ENCODE data around the gene SRGAP1. TPM values are rescaled to one million over a fixed set of nuclear protein-coding genes. Genes with fewer than 3 reads are reported as not detected.

The SRGAP1 gene
- total and polyA plus RNA-seq, 8 donors: 0.70 to 37.9 (median 9.8) TPM

- Histone ChIP-seq H3K4me1 (peaks cover 0 to 24% (median 2%) of the 10 kb centered on the region in 4 donors), H3K27me3 (no peaks in the 10 kb centered on the region), H3K4me3 (no peak overlapping the region), H3K36me3 (no peaks in the 10 kb centered on the region), H3K27ac (no peak overlapping the region), H3K9me3 (no peaks in the 10 kb centered on the region)
- WGBS, 5 donors: 90 to 97% (median 94%) methylated on average over 2 of the region's 2 CpGs
- DNase-seq: no peak
- intact Hi-C loops (cut with DNase I; ENCODE audit: low total_unique reads): no loop called here
- TF ChIP-seq POLR2AphosphoS5 (IDR thresholded peaks at IDR 0.05) (no peak), EP300 (IDR thresholded peaks at IDR 0.05) (no peak), POLR2A (IDR thresholded peaks at IDR 0.05) (no peak), CTCF (IDR thresholded peaks at IDR 0.05) (no peak)
These were observed 122.1 kb downstream of the SRGAP1 start for GRCh38 chr12:63966606-63966975.

DNA sequence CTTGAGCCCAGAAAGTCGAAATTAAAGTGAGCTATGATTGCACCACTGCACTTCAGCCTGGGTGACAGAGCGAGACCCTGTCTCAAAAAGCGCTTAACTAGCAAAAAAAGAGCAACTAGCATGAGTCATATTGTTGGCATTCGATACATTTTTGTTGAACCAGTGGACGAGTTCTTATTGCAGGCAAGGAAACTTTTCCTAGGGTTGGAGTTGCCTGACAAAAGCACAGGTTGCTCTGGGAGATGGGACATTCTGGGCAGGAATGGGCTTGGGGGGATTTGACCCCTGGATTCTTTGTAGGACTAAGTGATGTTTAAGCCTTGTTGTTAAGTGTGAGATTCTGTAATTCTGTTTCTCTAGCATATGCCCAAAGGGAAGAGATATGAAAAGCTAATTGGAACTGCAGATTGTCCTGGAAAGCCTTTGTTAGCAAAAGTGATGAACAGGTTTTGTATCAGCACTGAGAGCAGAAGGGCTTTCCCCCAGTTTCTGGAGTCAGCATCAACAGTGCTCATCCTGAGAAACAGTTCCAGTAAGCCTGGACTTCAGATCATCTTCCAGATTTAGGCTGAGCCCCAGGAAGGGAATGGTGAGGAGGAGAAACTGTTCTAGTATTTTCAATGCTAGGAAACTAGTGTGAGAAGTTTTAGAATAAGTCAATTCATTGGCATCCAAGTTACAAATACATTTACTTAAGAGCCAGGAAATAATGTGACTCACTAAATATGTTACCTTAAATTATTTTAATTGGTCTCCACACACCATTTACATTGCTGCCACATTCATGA, 123.1 kb downstream of the SRGAP1 start:
- intact Hi-C loops (cut with DNase I; ENCODE audit: low total_unique reads): no loop called here
- Histone ChIP-seq H3K27me3 (no peaks in the 10 kb centered on the region), H3K9me3 (no peaks in the 10 kb centered on the region), H3K27ac (no peak overlapping the region), H3K4me3 (no peak overlapping the region), H3K36me3 (no peaks in the 10 kb centered on the region), H3K4me1 (peaks cover 0 to 24% (median 2%) of the 10 kb centered on the region in 4 donors)
- no peak for DNase-seq
- WGBS, 5 donors: 75 to 93% (median 87%) methylated on average over 5 of the region's 5 CpGs
- TF ChIP-seq POLR2AphosphoS5 (IDR thresholded peaks at IDR 0.05) (no peak), POLR2A (IDR thresholded peaks at IDR 0.05) (no peak)

- H3K4me3 ChIP-seq: no peak overlapping the region
- 84 to 95% (median 94%) methylated on average over 5 to 6 of the region's 6 CpGs for whole genome bisulfite sequencing, 5 donors
- no peak for DNase-seq
- no peak overlapping the region for H3K27ac ChIP-seq
- H3K36me3 ChIP-seq: no peaks in the 10 kb centered on the region
- TF ChIP-seq POLR2A (IDR thresholded peaks at IDR 0.05): no peak
- no peak for TF ChIP-seq EP300 (IDR thresholded peaks at IDR 0.05)
- no peak for TF ChIP-seq POLR2AphosphoS5 (IDR thresholded peaks at IDR 0.05)
- no peak for TF ChIP-seq CTCF (IDR thresholded peaks at IDR 0.05)
- H3K27me3 ChIP-seq: no peaks in the 10 kb centered on the region
- H3K9me3 ChIP-seq: no peaks in the 10 kb centered on the region
- intact Hi-C loops (cut with DNase I; ENCODE audit: low total_unique reads): no loop called here
- H3K4me1 ChIP-seq: peaks cover 0 to 21% (median 2%) of the 10 kb centered on the region in 4 donors
These were observed 124.2 kb downstream of the SRGAP1 start for GRCh38 chr12:63968673-63969072.

DNA sequence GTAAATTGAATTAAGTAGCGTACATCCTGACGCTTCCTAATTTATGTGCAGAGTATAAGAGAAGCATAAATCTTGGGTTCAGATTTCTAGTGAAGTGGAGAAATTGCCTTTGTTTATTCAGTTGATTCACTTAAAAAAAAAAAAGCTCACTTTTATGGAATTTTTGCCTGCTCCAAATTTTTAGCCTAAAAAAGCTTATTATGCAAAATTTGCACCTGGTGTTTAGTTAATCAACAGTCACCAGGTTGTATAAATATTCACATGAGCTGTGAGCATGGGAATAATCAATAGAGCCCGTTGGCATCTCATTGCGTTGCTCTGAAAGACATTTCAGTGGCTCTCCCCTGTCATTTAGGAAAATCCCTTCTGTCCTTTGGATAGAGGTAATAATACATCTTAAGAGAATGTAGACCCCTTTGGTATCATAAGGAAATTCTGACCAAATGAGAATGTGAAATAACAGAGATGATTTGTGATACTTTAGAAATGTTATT, 132.4 kb downstream of the SRGAP1 start:
- no peak for DNase-seq
- intact Hi-C loops (cut with DNase I; ENCODE audit: low total_unique reads): no loop called here
- H3K36me3 ChIP-seq: no peaks in the 10 kb centered on the region
- TF ChIP-seq CTCF (IDR thresholded peaks at IDR 0.05) (no peak), POLR2AphosphoS5 (IDR thresholded peaks at IDR 0.05) (no peak), EP300 (IDR thresholded peaks at IDR 0.05) (no peak), POLR2A (IDR thresholded peaks at IDR 0.05) (no peak)
- H3K27ac ChIP-seq: no peak overlapping the region
- WGBS, 5 donors: 80 to 97% (median 89%) methylated on average over 4 of the region's 4 CpGs
- no peaks in the 10 kb centered on the region for H3K27me3 ChIP-seq
- H3K9me3 ChIP-seq: no peaks in the 10 kb centered on the region
- no peak overlapping the region for H3K4me3 ChIP-seq
- H3K4me1 ChIP-seq: no peaks in the 10 kb centered on the region

- no peak for TF ChIP-seq EP300 (IDR thresholded peaks at IDR 0.05)
- TF ChIP-seq CTCF (IDR thresholded peaks at IDR 0.05): no peak
- no peak for TF ChIP-seq POLR2A (IDR thresholded peaks at IDR 0.05)
- TF ChIP-seq POLR2AphosphoS5 (IDR thresholded peaks at IDR 0.05): no peak
- WGBS, 5 donors: 80 to 88% (median 81%) methylated on average over 4 of the region's 4 CpGs
- Histone ChIP-seq H3K27ac (no peak overlapping the region), H3K9me3 (no peaks in the 10 kb centered on the region), H3K4me1 (peaks cover 0 to 2% (median 0%) of the 10 kb centered on the region in 4 donors), H3K36me3 (no peaks in the 10 kb centered on the region), H3K4me3 (no peak overlapping the region), H3K27me3 (no peaks in the 10 kb centered on the region)
- intact Hi-C loops (cut with DNase I; ENCODE audit: low total_unique reads): no loop called here
- DNase-seq: no peak
These were observed 132.9 kb downstream of the SRGAP1 start for GRCh38 chr12:63977441-63977840.

Data from stomach (tissue), 9 donors.